T follicular helper cell (primary cell): ENCODE data around the gene GRM1.

Experiments used
- DNase-seq: peaks from one replicate; pipeline ENCODE4 v3.0.0-alpha.2; 2020; ENCODE audit warnings: low read depth
- total RNA-seq, 2 experiments: gene quantifications; one replicate each; lab custom pipeline; 2026; lab: John Stamatoyannopoulos, UW

The GRM1 gene
- total RNA-seq = 0 to 0.06 reads per million in 2 experiments

DNA sequence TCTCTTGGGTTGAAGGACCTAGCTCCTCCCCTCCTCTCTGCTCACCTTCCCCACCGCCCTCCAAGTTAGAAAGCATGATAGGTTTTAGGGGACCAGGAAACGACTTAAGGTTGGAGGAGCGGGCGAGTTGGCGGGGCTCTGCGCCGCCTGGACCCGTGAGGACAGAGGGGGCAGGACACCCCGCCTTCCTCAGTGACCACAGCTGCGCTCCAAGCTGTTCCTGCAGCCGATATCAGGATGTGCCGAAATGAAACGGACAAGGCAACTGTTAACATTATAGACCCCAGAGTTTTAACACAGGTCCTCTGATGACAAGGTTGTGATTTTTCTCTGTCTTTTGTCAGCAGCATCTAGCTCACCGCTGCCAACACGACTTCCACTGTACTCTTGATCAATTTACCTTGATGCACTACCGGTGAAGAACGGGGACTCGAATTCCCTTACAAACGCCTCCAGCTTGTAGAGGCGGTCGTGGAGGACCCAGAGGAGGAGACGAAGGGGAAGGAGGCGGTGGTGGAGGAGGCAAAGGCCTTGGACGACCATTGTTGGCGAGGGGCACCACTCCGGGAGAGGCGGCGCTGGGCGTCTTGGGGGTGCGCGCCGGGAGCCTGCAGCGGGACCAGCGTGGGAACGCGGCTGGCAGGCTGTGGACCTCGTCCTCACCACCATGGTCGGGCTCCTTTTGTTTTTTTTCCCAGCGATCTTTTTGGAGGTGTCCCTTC lies at the start of gene GRM1:
Gene GRM1 (plus strand): TSS at position 212 of the 722 bp plus-strand sequence. CDS start 456 bp downstream, at position 668.
- DNase-seq = no peak

DNA sequence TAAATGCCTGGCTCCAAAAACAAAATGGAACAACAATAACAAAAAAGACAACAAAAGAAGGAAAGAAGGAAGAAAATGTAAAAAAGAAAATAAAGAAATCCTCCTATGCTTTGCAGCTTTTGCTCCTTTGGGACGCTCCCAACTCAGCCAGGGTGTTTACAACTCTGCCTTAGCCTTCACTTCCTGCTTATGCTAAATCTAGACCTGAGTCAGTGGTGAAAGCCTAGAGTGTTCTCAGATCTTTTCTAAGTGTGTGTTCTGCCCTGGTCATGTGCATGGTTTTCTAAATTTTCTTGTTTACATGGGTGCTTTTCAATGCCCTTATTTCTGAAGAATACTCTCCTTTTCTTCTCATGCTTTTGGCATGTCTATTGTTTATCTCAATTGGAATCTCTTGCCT lies 19.5 kb upstream of the GRM1 start:
- no peak for DNase-seq

DNA sequence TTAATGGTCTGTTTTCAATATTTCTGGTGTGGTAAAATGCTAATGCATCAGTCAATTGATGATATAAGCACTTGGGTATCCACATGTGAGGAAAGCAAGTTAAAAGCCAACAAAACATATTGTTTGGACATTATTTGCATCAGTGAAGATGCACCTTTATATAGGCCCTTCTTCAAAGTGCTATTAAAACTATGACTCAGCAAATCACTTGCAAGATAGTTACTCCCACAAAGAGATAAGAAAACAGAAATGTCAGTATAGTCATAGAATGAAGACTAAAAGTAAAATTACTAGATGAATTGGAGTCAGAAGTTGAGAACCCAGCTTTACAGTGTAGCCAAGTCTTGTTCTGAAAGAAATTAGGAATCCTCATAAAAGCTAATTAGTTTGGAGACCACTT lies 14.6 kb upstream of the GRM1 start:
- no peak for DNase-seq

DNA sequence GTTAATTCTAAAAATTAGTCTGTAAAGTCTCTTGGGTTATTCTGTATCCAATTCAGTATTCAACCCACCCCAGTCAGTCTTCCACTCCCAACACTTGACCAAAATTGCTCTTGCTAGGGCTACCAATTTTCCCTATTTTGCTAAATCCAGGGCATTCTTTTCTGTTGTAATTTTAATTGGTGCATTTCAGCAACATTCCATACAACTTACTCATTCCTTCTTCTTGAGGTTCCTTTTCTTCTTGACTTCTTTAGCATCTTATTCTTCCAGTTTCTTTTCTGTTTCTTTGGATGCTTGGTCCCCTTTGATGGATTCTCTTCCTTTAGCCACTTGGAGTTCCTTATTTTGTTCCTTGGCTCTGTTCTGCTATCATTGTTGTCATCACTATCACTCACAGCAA lies 11.2 kb upstream of the GRM1 start:
- no peak for DNase-seq

DNA sequence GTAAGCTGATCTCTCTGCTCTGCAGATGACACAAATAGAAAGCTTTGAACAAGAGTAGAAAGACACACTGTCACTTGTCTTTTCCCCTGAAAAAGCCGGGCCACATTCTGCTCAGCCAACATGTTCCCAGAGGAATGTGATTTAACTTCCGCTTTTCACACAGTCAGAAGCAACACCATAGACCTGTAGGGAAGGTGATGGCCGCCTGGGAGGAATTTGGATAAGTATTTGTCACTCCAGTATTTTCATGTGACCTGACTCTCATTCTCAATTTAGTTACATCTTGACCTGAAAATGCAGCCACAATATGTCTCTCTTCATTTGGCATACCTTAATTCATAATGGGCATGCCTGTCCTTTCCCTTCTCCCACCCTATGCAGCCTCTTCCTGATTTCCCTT lies 2.0 kb upstream of the GRM1 start:
- no peak for DNase-seq

DNA sequence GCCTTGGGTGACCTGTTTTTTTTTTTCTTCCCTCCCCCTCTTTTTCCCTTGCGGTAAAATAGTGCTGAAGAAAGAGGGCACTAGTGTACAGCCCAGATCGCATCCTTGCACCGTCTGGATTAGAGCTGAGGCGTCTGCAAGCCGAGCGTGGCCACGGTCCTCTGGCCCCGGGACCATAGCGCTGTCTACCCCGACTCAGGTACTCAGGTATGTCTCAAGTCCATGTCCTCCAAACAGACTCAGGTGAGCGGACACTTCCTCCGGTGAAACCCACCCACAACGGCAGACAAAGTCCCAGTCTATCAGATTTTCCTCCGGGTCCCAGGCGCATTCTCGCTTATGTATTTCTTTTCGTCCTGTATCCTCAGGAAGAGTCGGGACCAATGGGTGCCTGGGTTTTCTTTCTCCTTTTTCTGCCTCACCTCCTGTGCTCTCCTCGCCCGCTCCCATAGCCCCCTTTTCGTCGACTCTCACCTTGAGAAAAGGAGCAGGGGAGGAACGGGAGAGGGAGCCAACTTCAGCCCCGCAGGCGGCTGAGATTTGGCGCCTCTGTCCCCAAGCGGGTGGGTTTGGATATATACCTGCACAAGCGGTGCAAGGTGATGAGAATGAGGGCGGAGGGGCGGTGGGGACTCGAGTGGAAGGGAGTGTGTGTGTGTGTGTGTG lies 1.1 kb upstream of the GRM1 start:
- DNase-seq = no peak

DNA sequence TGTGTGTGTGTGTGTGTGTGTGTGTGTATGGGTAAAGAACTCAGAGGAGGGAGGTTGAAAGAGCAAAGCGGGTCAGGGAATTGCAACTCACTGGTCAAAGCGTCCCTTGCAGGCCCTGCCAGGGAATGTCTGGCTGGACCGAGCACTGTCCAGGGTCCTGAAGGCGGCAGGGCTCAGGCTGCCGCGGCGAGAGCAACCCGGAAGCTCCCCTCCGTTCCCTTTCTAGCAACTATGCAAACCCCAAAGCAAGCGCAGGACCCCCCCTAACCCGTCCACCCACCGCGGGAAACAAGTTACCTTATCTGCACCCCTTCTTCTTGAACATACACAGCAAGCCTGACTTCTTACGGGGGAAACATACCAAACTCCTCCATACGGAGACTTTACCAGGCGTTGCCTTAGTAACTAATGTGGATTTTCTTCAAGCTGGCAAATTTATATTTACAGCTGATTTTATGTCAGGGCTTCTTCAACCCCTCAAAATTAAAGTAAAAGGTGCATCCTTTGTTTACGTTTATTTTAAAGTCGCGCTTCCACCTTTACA lies 538 bp upstream of the GRM1 start:
- DNase-seq = no peak

DNA sequence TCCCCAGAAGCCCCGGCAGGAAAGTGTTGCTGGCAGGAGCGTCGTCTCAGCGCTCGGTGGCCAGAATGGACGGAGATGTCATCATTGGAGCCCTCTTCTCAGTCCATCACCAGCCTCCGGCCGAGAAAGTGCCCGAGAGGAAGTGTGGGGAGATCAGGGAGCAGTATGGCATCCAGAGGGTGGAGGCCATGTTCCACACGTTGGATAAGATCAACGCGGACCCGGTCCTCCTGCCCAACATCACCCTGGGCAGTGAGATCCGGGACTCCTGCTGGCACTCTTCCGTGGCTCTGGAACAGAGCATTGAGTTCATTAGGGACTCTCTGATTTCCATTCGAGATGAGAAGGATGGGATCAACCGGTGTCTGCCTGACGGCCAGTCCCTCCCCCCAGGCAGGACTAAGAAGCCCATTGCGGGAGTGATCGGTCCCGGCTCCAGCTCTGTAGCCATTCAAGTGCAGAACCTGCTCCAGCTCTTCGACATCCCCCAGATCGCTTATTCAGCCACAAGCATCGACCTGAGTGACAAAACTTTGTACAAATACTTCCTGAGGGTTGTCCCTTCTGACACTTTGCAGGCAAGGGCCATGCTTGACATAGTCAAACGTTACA lies 817 bp downstream of the GRM1 start:
- no peak for DNase-seq

DNA sequence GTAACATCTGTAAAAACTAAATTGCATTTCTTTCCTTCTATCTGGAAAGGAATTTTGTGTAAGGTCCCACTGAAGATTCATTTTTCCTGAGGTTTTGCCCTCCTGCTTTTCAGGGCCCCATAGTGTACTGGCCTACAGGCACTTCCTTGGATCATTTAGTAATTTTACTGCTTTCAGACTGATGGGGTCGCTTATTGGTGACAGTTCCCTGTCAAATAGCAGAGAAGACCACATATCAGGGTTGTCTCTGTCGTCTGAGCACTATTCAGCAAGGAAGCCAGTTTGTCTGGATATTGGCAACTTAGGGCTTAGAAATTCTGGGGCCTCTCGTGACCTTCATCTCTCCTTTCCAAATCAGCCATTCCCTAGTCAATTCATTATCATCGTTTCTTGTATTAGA lies 3.5 kb downstream of the GRM1 start:
- no peak for DNase-seq

DNA sequence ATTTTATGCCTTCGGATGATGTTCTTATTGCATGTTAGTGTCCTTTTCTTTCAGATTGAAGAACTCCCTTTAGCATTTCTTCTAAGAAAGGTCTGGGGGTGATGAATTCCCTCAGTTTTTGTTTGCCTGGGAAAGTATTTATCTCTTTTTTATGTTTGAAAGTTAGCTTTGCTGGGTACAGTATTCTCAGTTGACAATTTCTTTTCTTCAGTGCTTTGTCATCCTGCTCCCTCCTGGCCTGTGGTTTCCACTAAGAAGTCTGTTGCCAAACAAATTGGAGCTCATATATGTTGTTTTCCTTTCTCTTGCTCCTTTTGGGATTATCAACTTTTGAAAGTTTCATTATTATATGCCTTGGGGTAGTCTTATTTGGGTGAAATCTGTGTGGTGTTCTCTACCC lies 11.5 kb downstream of the GRM1 start:
- DNase-seq = no peak

DNA sequence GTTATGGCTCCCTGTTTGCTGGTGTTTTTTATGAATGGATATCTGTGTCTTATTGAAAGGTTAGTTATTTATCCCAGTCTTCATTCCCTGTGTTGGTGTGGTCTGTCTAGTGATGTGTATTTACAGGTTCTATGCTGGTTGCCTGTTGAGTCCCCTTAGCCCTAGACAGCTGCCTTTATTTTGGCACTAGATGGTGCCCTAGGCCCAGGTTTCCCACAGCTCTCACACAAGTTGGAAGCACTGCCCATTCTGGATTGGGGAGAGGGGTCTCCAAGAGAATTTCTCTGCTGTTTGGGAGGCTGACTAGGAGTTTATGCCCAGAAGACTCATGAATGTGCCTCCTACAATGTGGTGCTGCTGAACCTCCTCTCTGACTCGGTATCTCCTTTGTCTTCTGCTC lies 12.4 kb downstream of the GRM1 start:
- DNase-seq = no peak

DNA sequence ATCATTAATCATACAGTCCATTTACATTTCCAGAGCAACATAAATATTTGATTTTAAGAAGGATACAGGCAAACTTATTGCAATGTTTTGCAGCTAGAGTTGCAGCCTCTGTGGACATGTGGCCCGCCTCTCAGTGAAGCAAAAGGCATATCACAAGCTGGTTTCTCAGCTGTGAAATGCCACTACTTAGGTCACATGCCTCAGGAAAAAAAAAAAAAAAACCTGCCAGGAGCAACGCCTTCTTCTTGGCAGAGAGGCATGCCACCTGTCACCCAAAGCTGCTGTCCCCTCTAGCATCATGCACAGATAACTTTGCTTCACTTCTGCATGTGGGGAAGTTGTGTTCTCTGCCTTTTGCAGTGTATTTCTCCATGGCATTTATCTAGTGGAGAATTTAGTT lies 18.5 kb downstream of the GRM1 start:
- DNase-seq = no peak

DNA sequence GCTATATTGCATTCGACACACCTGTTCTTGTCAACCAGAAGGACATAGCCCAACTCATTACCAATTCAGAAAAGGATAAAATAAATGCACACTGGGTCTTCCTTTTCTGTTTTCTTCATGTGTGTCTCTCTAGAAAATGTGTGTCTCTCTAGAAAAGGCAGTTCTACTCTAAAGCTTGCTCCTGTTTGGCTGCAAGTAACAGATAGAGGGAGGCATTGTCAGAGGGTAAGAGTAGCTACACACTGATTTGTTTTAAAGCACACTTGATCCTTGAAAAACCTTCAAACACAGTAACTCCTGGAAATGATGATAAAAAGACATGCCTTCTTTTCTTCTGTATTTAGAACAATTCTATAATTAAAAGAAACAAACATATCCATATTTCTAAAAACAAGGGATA lies 21.3 kb downstream of the GRM1 start:
- DNase-seq = no peak

DNA sequence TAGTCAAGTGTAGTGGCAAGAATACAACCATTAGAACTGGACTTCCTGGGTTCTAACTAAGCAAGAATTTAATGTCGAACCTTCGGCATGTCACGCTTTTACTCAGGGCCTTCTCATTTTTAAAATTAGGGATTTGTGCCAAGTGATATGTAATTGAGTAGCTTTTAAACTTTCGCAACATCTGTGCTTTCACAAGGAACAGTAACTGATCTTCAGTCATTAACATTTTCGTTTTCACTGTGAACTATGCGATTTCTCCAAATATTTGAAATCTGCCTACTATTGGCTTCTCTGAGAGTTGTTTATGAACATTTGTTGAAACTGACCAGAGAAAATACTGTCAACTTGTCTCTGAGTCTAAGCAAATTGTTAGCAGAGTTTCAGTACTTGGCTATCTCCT lies 27.6 kb downstream of the GRM1 start:
- no peak for DNase-seq

DNA sequence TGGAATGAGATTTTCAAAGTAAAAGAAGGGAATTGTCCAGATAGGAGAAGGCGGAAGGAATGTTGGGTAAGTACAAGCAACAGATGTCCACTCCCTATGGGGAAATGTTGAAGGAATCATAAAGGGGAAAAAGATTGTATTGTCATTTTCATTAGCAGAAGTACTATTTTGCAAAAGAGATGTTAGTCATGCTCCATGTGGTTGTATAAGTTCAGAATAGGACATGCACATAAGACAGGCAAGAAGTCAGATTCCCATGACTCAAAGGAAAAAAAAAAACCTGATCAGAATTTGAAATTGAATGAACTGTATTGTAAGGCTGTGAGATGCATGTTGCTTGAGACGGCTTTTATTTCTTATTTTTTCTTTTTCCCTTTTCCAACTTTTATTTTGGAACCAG lies 36.8 kb downstream of the GRM1 start:
- no peak for DNase-seq

DNA sequence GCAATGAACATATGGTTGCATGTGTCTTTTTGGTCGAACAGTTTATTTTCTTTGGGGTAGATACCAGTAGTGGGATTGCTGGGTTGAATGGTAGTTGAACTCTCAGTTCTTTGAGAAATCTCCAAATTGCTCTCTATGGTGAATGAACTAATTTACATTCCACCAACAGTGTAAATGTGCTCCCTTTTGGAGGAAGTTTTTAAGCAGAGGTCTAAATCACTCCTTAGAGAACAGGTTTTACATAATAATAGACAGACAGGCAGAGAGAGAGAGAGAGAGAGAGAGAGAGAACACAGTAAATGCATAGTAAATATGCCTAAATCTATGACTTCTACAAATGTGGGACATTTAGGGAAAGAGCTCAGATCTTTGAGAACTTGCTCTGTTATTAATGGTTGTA lies 37.6 kb downstream of the GRM1 start:
- no peak for DNase-seq

DNA sequence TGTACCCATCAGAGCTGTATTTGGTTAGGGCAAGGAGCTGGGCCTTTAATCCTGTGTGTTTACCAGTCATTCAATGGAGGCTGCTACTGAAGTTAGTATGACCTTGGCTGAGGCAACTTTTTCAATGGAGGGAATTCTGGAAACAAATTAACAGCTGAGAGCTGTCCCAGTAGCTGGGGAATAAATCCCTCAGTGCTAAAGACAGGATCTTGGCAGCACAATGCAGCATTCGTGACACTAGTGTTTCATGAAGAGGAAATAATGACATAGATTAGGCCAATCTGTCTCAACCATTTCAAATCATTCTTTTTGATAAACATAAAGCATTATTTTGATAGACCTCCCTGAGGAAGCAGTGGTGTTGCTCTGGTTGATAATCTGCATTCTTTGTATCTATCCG lies 42.9 kb downstream of the GRM1 start:
- DNase-seq = no peak

DNA sequence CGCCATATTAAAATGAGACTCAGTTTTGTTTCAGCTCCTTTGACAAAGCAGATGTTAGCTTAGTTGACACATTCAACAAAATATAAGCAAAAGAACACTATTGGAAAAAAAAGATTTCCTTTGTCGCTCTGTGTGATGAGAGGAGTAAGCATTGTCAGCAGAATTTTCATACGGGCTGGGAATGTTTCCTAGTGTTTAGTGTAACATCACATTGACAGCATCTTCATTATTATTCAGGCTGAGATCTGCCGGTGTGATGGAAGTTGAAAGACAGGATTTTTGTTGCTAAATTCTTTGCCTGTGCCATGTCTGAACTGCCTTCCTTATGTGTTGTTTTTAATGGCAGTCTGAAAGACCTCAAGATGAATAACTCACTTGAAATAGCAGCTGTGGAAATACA lies 49.1 kb downstream of the GRM1 start:
- DNase-seq = no peak

DNA sequence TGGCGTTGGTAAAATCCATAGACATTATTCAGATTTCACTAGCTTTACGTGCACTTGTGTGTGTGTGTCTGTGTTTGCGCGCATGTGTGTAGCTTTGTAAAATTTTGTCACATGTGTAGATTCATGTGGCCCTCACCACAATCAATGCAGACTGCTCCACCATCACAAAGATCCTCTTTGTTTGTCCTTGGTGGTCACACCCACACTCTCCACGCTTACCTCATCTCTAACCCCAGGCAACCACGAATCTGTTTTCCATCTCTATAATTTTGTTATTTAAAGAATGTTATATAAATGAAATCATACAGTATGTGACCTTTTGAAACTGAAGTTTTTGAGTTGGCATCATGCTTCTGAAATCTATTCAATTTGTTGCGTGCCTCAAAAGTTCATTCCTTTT lies 58.5 kb downstream of the GRM1 start:
- no peak for DNase-seq

DNA sequence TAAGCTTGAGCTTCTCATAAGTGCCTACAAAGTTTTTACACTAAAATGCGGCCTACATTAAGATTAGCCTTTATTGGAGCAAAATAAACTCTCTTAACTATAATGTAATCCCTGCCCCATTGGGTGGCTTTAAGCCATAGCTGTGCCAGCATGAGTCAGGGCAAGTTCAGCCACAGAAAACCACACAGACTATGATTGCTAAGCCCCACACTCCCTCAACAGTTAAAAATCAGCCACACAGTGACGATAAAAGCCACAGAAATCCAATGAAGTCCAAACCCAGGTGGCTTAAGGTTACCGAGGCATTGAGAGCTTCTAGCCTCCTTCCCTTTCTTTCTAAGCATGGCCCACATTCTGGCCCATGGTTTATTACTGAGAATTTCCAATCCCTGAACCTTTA lies 61.6 kb downstream of the GRM1 start:
- DNase-seq = no peak

DNA sequence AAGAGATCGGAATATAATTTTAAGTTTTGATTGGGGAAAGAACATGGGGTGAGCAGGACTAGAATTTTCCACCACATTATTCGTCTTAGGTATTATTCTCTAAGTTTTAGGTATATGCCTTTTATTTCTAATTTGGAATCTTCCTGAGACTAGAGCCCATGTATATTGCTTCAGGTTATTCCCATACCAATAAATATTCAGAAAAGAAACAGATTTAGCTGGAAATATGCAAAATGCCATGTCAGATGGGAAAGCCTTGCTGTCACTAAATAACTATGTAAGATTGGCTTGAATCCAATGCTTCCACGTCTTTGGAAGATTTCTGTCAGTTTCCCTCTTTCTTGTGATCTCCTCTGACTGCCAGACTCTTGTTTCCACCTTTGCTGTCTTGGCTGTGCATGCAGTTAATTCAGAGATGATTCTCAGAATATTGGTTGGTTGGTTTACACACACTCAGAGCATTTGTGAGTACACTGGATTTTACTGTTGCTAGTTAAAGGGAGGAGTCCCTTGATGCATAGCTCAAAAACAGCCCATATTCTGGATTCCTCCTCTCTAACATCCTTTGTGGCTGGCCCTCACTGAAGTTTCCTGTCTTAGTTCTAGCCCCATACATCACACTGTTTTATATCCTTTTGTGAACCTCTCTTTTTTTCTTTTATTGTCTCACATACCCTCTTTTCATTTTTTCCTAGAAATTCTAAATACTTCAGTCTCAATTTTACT lies 64.3 kb downstream of the GRM1 start:
- no peak for DNase-seq

DNA sequence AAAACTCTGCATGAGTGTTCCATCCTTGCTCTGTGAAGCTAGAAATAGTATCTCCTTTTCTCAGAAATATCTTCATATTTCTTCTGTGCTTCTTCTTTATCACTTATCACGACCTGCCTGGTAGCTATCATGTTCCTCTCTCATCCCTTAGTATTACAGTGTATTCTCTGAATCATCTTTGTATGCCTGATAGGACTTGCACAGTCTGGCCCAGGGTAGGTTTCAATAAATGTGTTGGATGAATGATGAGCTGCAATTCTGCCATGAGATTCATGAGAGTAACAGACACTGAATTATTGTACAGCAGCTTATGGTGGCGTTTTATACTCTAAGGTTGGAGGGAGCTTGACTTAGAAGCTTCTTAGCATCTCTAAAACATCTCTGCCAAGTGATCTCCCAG lies 66.6 kb downstream of the GRM1 start:
- DNase-seq = no peak

DNA sequence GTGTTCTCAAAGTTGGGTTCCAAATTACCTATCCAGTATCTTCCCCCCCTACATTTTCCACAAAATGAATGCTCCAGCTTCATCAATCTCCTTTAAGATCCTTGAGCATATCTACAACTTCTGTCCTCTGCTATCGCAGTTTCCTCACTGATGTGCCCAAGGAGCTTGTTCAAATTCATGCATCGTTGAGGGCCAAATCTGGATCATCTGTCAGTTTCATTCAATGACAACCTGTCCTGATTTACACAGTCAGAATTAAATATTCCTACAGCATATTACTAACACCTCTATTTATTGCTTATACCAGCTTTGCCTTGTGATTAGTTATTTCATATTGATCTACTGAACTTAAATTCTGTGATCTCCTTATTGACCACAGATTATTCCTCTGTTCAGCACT lies 68.7 kb downstream of the GRM1 start:
- no peak for DNase-seq
